ENCODE results near the gene OCIAD1.

Gene OCIAD1

GRCh38 chr4:48830706-48831531 lies at the start of gene OCIAD1:
OCIAD1 (plus strand) TSS chr4:48831088; CDS start chr4:48832625, 1,537 bp downstream.
- TF ChIP-seq CTCF (IDR thresholded peaks at IDR 0.05; ENCODE audit: extremely low read depth, missing control alignments) = no peak
- DNase-seq (ENCODE audit: low spot score) = peak; percentile 95

GRCh38 chr4:48781968-48782367 lies 48.9 kb upstream of the OCIAD1 start:
- no peak for TF ChIP-seq CTCF (IDR thresholded peaks at IDR 0.05; ENCODE audit: extremely low read depth, missing control alignments)
- no peak for DNase-seq (ENCODE audit: low spot score)

- DNase-seq (ENCODE audit: low spot score) = no peak
- TF ChIP-seq CTCF (IDR thresholded peaks at IDR 0.05; ENCODE audit: extremely low read depth, missing control alignments) = no peak
Observed at GRCh38 chr4:48785302-48785701, 45.6 kb upstream of the OCIAD1 start.

GRCh38 chr4:48786549-48786948 lies 44.3 kb upstream of the OCIAD1 start:
- TF ChIP-seq CTCF (IDR thresholded peaks at IDR 0.05; ENCODE audit: extremely low read depth, missing control alignments) = no peak
- DNase-seq (ENCODE audit: low spot score) = no peak

GRCh38 chr4:48787056-48787455 lies 43.8 kb upstream of the OCIAD1 start:
- TF ChIP-seq CTCF (IDR thresholded peaks at IDR 0.05; ENCODE audit: extremely low read depth, missing control alignments) = no peak
- no peak for DNase-seq (ENCODE audit: low spot score)

- DNase-seq (ENCODE audit: low spot score) = no peak
- no peak for TF ChIP-seq CTCF (IDR thresholded peaks at IDR 0.05; ENCODE audit: extremely low read depth, missing control alignments)
Observed at GRCh38 chr4:48790561-48790960, 40.3 kb upstream of the OCIAD1 start.

- no peak for DNase-seq (ENCODE audit: low spot score)
- TF ChIP-seq CTCF (IDR thresholded peaks at IDR 0.05; ENCODE audit: extremely low read depth, missing control alignments) = no peak
Observed at GRCh38 chr4:48791313-48791712, 39.6 kb upstream of the OCIAD1 start.

All from GM20000 (cell line).